ENCODE data around the gene UMPS. TPM values are rescaled to one million over a fixed set of nuclear protein-coding genes. Genes with fewer than 3 reads are reported as not detected.
A peak's percentile ranks its signal among the peaks of the same experiment; 100 is the strongest.

Gene UMPS
- total RNA-seq, 1 experiment from 2014 or later, result 61.8 TPM

- Histone ChIP-seq H3K4me2 (no peak overlapping the region), H3K27me3 (ENCODE audit: insufficient read depth, low read depth) (no peaks in the 10 kb centered on the region), H3K9me2 (ENCODE audit: insufficient read depth) (no peaks in the 10 kb centered on the region), H3K79me2 (ENCODE audit: low read depth) (no peaks in the 10 kb centered on the region), H4K20me1 (ENCODE audit: insufficient read depth) (no peaks in the 10 kb centered on the region; the same call in 1 of the 2 replicates), H3K27ac (no peak overlapping the region), H3K36me3 (ENCODE audit: low read depth) (0 out of 2 replicates have a peak, but pooled peaks cover 17% of the 10 kb centered on the region), H3K4me1 (replicated peaks; ENCODE audit: insufficient read depth) (peaks cover 26% of the 10 kb centered on the region), H3K4me3 (no peak overlapping the region), H3K9me3 (ENCODE audit: insufficient read depth, low read depth) (no peaks in the 10 kb centered on the region), H2AFZ (no peak overlapping the region), H3F3A (ENCODE audit: insufficient read depth, low read depth) (peaks cover 20% of the 10 kb centered on the region)
- CTCF ChIA-PET, result no interaction called here
- TF ChIP-seq CTCF (conservative IDR thresholded peaks at IDR 0.05), result no peak
- no peak for TF ChIP-seq EZH2 (IDR thresholded peaks at IDR 0.05; ENCODE audit: low read depth)
- no peak for DNase-seq
- BruUV-seq (replicated peaks), result no TSS peak
- intact Hi-C loops (cut with micrococcal nuclease; ENCODE audit: unreplicated experiment), result no loop called here
- POLR2A ChIA-PET (ENCODE audit: unreplicated experiment), result interaction anchor here (0.6 kb wide), 1 partner anchor 759 kb away, joined by 3 read pairs; no protein-coding TSS in a partner anchor
Observed at GRCh38 chr3:124791142-124791541, 60.9 kb downstream of the UMPS start.

GRCh38 chr3:124791639-124792151 is 61.4 kb downstream of the UMPS start:
- H3K36me3 ChIP-seq (ENCODE audit: low read depth), result 0 out of 2 replicates have a peak, but pooled peaks cover 17% of the 10 kb centered on the region
- TF ChIP-seq CTCF (conservative IDR thresholded peaks at IDR 0.05), result no peak
- TF ChIP-seq EZH2 (IDR thresholded peaks at IDR 0.05; ENCODE audit: low read depth), result no peak
- intact Hi-C loops (cut with micrococcal nuclease; ENCODE audit: unreplicated experiment), result loop anchor here (2.0 kb wide), 1 partner anchor 87 kb away; no protein-coding TSS in a partner anchor

GRCh38 chr3:124792341-124793040 is 62.2 kb downstream of the UMPS start:
- 0 out of 2 replicates have a peak, but pooled peaks cover 17% of the 10 kb centered on the region for H3K36me3 ChIP-seq (ENCODE audit: low read depth)
- intact Hi-C loops (cut with micrococcal nuclease; ENCODE audit: unreplicated experiment), result loop anchor here (2.0 kb wide), 1 partner anchor 86 kb away; no protein-coding TSS in a partner anchor

More at GRCh38 chr3:124791639-124792151, 61.4 kb downstream of the UMPS start:
- BruUV-seq (replicated peaks), result no TSS peak
- ChIA-PET CTCF (no interaction called here), POLR2A (ENCODE audit: unreplicated experiment) (no interaction called here)
- H4K20me1 ChIP-seq (ENCODE audit: insufficient read depth), result no peaks in the 10 kb centered on the region
- H3K9me3 ChIP-seq (ENCODE audit: insufficient read depth, low read depth), result no peaks in the 10 kb centered on the region
- no peak overlapping the region for H3K4me2 ChIP-seq
- H3K27ac ChIP-seq, result no peak overlapping the region
- no peak for DNase-seq
- no peaks in the 10 kb centered on the region for H3K9me2 ChIP-seq (ENCODE audit: insufficient read depth)
- no peak overlapping the region for H2AFZ ChIP-seq
- no peaks in the 10 kb centered on the region for H3K27me3 ChIP-seq (ENCODE audit: insufficient read depth, low read depth)
- no peak overlapping the region for H3K4me3 ChIP-seq
- H3K4me1 ChIP-seq (replicated peaks; ENCODE audit: insufficient read depth), result peaks cover 26% of the 10 kb centered on the region
- H3K79me2 ChIP-seq (ENCODE audit: low read depth), result no peaks in the 10 kb centered on the region
- H3F3A ChIP-seq (ENCODE audit: insufficient read depth, low read depth), result peaks cover 20% of the 10 kb centered on the region

More at GRCh38 chr3:124792341-124793040, 62.2 kb downstream of the UMPS start:
- Histone ChIP-seq H3K27me3 (ENCODE audit: insufficient read depth, low read depth) (no peaks in the 10 kb centered on the region), H3K27ac (peak overlapping the region; percentile 7; the same call in 1 of the 2 replicates), H3K9me2 (ENCODE audit: insufficient read depth) (no peaks in the 10 kb centered on the region), H3K9me3 (ENCODE audit: insufficient read depth, low read depth) (no peaks in the 10 kb centered on the region), H2AFZ (no peak overlapping the region), H3K4me1 (replicated peaks; ENCODE audit: insufficient read depth) (peaks cover 19% of the 10 kb centered on the region), H4K20me1 (ENCODE audit: insufficient read depth) (no peaks in the 10 kb centered on the region), H3K4me2 (no peak overlapping the region), H3K4me3 (no peak overlapping the region), H3F3A (ENCODE audit: insufficient read depth, low read depth) (peaks cover 20% of the 10 kb centered on the region), H3K79me2 (ENCODE audit: low read depth) (no peaks in the 10 kb centered on the region)
- ChIA-PET POLR2A (ENCODE audit: unreplicated experiment) (interaction anchor here (0.6 kb wide), 1 partner anchor 95 kb away, joined by 4 read pairs; no protein-coding TSS in a partner anchor), CTCF (interaction anchor here (0.6 kb wide), 1 partner anchor 23 kb away, joined by 3 read pairs; no protein-coding TSS in a partner anchor)
- TF ChIP-seq CTCF (conservative IDR thresholded peaks at IDR 0.05) (no peak), EZH2 (IDR thresholded peaks at IDR 0.05; ENCODE audit: low read depth) (no peak)
- no peak for DNase-seq
- no TSS peak for BruUV-seq (replicated peaks)

All from PC-9 (cell line).